CMK (cell line): Measurements from ENCODE around the gene NKD1.

Experiments used
- DNase-seq: peaks from one replicate; pipeline ENCODE4 v3.0.0-alpha.2; 2010; ENCODE audit warnings: low read depth

The NKD1 gene

GRCh38 chr16:50599494-50599893 is 51.3 kb downstream of the NKD1 start:
- DNase-seq = no peak

- no peak for DNase-seq
Measured at GRCh38 chr16:50600582-50601283, 52.5 kb downstream of the NKD1 start.

DNA sequence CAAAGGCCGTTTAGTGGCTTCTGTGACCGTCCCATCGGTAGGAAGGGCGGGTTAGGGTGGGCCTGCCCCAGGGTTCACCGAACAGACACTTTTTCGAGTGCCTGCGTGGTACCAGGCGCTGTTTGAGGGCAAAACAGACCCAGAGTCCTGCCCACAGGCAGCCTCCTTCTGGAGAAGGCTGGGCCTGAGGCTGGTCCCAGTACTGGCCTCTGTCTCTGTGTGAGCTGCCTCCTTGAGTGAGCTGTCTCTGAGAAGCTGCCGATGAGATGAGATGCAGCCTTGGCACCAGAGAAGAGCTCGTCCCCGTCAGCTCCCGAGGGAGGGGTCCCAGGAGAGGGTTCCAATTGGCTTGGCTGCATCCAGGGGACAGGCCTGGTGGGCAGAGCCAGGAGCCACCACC is 53.1 kb downstream of the NKD1 start:
- no peak for DNase-seq

- DNase-seq = no peak
Measured at GRCh38 chr16:50602126-50602525, 53.9 kb downstream of the NKD1 start.

DNA sequence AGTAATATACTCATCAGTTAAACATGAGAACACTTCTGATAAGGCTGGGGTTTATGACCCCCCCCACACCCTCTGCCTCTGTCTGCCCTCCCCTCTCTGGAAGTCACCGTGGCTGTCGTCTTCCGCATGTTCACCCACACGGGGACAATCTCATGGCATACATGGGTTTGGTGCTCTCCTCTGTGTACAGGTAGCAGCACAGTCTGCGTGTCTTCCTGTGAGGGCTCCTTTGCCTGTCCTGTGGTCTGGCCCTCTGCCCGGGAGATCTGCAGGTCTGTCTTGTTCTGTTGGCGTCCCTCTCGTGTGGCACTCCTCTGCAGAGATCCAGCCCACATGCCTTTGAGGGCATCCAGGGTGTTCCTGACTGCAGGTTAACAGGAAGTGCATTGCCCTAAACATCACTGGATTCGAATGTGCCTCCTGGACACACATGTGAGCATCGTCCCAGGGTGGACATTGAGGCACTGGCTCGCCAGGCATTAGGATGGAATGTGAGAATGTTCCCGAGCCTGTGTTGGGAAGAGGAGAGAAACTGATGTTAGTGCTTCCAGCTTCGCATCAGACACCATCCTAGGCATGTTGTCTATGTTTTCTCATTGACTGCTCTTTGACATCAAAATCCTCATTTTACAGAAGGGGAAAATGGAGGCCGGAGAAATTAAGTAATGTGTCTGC is 54.5 kb downstream of the NKD1 start:
- no peak for DNase-seq

DNA sequence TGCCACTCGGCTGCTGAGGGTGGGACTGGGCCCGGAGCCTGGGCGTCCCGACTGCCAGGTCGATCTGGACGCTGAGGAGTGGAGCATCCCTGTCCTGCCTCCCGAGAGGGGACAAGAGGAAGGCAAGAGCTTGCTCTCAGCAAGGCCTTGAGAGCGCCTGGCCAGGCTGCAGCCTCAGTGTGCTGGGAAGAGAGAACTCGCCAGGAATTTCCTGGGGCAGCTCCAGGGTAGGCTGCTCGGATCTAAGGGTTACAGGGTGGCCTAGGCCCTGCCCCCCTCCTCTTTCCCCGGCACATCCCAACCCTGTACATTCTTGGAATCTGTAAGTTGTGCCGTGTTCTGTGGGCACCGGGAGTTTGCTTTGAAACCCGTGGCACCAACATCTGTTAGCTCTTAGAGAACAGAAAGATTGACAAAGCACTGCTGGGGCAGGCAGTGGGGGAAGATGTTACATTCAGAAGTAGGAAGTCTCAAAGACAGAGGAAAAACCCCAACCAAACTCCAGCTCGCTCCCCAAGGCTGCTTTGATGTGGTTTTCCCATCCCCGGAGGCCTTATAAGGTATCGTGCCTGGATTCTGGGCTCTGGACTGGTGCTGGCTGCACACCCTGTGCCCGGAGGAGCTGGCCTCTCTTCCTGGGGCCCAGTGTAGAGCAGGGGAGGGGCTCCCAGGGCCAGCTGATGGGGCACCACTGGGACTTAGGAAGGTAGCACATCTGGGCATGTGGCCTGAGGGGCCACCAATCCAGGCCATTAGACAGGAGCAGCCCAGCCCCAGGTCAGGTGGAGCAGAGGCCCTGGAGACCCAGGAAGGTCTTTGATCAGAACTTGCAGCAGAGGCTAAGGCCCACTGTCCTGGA is 55.2 kb downstream of the NKD1 start:
- no peak for DNase-seq

DNA sequence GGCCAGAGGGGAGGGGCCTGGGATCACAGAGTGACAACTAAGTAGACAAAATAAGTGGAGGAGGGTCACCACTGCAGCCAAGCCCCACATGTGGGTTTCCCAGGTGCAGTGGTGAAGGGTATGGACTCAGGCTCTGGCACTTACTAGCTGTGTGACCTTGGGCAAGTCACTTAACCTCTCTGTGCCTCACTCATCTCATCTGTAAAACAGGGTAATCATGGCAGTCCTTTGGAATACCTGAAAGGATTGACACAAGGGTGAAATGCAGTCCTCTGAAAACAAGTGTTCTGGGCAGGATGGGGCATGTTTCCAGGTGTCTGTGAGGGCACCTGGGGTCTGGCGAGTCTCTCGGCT is 55.8 kb downstream of the NKD1 start:
- no peak for DNase-seq

DNA sequence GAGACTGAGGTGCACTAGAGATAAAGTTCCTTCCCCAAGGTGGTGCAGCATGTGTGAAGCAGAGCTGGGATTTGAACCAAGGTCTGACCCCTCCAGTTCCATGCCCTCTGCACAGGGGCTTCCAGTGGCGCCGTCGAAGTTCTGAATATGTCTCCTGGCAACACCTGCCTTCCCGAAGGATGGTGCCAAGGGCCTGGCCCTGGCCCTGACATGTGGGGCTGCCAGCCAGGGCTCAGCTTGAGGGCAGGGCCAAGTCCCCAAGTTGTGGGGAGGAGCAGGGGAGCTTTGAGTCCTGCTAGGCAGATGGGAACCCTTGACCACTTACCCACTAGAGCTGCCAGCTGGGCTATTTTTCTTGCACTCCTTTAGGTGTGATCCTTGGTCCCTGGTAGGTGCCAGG is 56.4 kb downstream of the NKD1 start:
- no peak for DNase-seq

DNA sequence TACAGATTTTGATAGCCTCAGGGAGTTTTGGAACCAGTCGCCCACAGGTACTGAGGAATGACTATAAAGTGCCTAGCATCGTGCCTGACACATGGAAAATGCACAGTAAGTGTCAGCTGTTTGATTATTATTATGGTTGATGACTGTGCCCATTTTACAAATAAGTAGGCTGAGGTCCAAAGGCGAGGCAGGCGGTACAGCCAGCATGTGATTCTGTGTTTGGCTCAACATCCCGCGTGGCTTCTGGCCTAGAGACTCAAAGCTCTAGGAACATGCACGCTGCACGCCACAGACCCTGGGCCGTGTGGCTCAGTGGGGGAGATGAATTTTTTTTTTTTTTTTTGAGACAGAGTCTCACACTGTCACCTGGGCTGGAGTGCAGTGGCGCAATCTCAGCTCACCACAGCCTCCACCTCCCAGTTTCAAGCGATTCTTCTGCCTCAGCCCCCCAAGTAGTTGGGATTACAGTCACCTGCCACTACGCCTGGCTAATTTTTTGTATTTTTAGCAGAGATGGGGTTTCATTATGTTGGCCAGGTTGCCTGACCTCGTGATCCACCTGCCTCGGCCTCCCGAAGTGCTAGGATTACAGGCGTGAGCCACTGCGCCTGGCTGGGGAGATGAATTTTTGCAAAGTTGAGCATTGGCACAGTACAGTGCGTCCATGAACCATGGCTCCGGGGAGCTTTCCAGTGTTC is 57.7 kb downstream of the NKD1 start:
- DNase-seq = no peak

GRCh38 chr16:50606431-50607050 is 58.3 kb downstream of the NKD1 start:
- no peak for DNase-seq

GRCh38 chr16:50607051-50607431 is 58.8 kb downstream of the NKD1 start:
- no peak for DNase-seq

DNA sequence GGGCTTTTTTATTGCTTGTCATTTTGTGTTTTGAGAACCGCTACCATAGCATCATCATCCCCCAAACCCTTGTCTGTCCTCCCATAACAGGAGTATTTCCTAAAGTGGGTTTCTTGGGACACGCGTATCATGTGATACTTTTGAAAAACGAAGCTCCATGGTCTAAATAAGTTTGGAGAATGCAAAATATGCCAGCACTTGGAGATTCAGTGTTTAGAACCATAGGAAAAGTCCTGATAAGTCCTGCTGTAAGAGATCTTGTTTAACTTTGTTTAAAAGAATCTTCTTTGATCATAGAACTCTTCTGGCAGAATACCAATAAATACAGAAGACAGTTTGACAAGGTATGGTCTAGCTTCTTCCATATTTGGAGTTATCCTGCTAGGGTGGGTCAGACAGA is 59.3 kb downstream of the NKD1 start:
- DNase-seq = no peak

DNA sequence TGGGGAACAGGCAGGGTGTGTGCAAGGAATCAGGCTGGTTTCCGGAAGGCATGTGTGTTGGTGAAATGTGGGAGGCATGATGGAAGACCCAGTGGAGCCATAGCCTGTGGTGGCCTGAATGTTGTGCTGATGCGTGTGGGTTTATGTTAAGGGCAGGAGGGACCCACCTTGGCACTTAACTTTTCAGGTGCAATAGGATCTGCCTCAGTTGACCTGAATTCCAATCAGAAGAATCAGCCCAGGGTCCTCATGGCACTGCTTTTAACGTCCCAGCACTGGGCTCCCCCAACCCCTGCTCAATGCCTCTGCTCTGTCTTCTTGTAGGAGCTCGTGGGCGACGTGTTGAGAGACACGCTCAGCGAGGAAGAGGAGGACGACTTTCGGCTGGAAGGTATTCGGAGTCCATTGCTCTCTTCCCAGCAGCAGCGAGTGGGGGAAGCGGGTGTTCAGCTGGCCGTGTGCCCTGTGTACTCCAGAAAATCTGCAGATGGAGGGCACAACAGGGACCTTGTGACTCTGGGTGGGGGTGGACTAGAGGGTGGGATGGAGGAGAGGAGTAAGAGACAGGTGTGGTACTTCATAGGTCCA is 59.9 kb downstream of the NKD1 start:
- DNase-seq = no peak

DNA sequence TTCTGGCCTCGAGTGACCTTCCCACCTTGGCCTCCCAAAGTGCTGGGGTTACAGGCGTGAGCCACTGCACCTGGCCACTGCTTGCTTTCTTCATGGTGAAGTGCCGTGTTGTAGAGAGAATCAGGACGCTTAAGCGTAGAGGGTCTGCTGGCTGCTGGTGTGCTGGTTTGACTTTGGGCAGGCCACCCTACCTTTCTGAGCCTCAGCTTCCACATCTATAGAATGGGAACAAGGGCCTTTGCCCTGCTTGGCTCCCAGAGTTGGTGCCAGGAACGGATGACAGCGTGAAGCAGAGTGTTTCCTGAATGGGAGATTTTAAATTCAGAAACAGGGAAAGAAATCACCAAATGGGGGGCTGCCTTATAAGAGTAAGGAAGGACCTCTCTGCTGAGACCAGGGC is 60.9 kb downstream of the NKD1 start:
- no peak for DNase-seq

GRCh38 chr16:50609471-50609870 is 61.3 kb downstream of the NKD1 start:
- DNase-seq = no peak

DNA sequence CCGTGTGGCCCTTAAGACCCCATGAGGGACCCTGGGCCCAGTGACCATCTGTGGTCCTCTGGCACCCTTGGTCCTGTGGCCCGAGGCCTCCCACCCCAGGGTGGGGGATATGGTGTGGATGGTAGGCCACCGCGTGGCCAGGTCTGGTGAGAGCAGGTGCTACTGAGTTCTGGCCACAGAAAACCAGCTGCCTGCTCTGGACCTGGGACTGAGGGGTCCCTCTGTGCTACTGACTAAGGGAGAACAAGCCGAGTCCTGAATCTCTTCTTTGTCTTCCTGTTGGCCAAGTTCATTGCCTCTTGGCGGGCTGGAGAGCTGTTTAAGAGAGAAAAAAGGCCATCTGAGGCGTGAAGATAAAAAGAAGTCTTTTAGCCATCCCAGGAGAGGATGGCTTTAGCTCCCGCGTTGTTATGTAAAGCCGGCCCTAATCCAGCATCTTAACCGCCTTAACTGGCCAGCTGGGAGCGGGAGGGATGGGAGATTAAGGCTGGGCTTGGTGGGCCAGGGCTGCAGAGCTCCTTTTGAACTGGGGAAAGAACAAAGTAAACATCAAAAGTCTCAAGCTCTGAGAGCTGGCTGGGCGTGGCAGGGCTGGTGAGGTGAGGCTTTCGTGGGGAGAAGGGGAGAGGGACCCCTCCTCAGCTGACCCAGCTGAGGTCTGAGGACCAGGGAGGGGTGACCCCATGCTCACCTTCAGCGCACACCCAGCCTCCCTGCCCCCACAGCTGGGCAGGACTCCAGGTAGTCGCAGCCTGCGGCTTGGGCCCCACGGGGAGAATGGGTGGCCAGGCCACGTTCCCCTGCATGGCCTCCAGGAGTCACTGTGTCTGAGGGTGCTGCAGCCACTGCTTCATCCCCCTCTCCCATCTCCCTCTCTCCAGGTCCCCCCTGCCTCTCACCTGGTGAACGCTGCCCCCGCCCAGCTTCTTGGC is 62.4 kb downstream of the NKD1 start:
- DNase-seq = no peak

DNA sequence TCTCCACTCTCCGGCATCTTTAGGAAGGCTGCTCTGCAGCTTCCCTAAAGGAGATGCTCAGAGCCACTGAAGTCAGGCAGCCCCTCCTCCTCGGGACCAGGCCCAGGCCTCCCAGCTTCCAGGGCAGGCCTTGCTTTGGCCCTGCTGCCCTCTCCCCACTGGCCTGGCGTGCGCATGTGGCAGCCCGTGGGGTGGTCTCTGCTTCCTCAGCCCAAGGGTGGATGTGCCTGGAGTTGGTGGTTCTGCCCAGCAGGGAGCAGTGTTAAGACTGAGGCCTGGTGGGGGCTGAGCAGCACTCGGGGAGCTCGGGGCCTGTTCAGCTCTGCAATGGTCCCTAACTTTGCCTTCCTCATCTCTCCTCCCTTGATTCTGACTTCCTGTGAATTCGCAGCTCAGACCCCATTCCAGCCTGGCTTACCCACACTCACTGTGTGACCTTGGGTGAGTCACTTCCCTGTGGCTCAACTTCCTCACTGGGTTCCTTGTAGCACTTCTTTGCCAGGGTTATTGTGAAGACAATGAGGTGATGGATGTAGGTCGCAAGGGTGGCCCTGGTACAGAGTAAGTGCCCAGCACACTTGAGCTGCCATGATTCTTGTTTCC is 63.2 kb downstream of the NKD1 start:
- DNase-seq = no peak

DNA sequence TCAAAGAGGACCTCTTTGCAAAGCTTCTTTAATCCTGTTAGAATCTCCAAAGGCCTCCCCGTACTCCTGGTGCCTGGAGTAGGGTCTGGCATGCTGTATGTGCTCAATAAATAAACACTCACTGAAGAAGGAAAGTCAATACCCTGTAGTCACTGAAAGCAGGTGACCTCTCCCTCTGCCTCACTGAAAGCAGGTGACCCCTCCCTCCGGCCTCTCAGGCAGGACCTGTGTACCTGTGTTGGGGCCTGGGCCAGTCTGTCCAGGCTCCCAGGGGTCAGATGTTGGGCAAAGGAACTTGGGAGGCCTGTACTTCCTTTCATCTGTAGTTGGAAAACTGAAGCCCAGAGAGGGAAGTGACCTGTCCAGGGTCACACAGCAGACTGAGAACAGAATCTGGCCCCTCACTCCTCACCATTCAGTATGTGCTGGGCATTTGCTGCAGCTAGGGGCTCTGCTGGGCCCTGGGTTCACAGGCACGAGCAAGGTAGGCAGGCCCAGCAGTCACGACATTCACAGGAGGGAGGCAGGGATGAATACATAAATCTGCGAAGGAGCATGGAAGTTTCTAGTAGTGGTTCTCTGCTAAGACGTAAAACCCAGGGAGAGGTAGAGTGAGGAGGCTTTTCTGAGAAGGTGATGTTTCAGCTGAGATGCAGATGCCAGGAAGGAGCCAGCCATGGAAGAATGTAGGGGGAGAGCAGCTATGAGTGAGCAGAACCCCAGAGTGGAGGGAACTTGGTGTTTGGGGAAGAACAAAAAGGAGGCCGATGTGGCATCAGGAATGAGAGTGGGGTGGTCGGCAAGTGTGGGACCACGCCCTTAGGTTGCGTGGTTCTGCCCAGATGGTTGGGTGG is 64.0 kb downstream of the NKD1 start:
- no peak for DNase-seq

- DNase-seq = no peak
Measured at GRCh38 chr16:50612849-50613198, 64.6 kb downstream of the NKD1 start.
